GM23338 (cell line): ENCODE measurements around the gene CDH23. TPM values are rescaled to one million over a fixed set of nuclear protein-coding genes. Genes with fewer than 3 reads are reported as not detected.
A peak's percentile ranks its signal among the peaks of the same experiment; 100 is the strongest.

Source experiments
- ATAC-seq: fragments of 200-7000 bp; cut with Tn5 transposase; 3 replicates; pipeline ENCODE4 v1.9.1; 2020
- DNase-seq: peaks from one replicate; pipeline ENCODE4 v3.0.0-alpha.2; 2015; ENCODE audit warnings: low spot score
- H2AFZ ChIP-seq: fragments of 200-600 bp; sonication (generic); 2 replicates; pipeline ENCODE4 v1.8.0; 2016; ENCODE audit warnings: antibody characterized with exemption, mild to moderate bottlenecking, moderate library complexity
- H3F3A ChIP-seq: fragments of 200-600 bp; sonication (generic); replicated peaks from 2 replicates; pipeline ENCODE4 v1.8.0; 2017; ENCODE audit warnings: antibody characterized with exemption, mixed run types, low read depth
- H3K27ac ChIP-seq: fragments of 200-600 bp; sonication (generic); 2 replicates; pipeline ENCODE4 v1.6.1; 2016; ENCODE audit warnings: low read depth
- H3K27me3 ChIP-seq: fragments of 200-600 bp; sonication (generic); 2 replicates; pipeline ENCODE4 v1.8.0; 2016; ENCODE audit warnings: mild to moderate bottlenecking, mixed run types, moderate library complexity; ENCODE audit not compliant: insufficient read depth
- H3K36me3 ChIP-seq: fragments of 200-600 bp; sonication (generic); 2 replicates; pipeline ENCODE4 v1.8.0; 2016; ENCODE audit warnings: mild to moderate bottlenecking; ENCODE audit not compliant: insufficient read depth
- H3K4me1 ChIP-seq: fragments of 200-600 bp; sonication (generic); 2 replicates; pipeline ENCODE4 v1.8.0; 2016; ENCODE audit warnings: mild to moderate bottlenecking, moderate library complexity; ENCODE audit not compliant: insufficient read depth
- H3K4me2 ChIP-seq: fragments of 200-600 bp; sonication (generic); 2 replicates; pipeline ENCODE4 v1.7.1; 2017; ENCODE audit warnings: mixed run types
- H3K4me3 ChIP-seq: fragments of 200-600 bp; sonication (generic); 2 replicates; pipeline ENCODE4 v1.6.1; 2016; ENCODE audit warnings: mixed run types
- H3K79me2 ChIP-seq: fragments of 200-600 bp; sonication (generic); replicated peaks from 2 replicates; pipeline ENCODE4 v1.8.0; 2017; ENCODE audit warnings: mild to moderate bottlenecking; ENCODE audit not compliant: insufficient read depth
- H3K9me2 ChIP-seq: fragments of 200-600 bp; sonication (generic); 2 replicates; pipeline ENCODE4 v1.8.0; 2017; ENCODE audit not compliant: insufficient read depth
- H4K20me1 ChIP-seq: fragments of 200-600 bp; sonication (generic); replicated peaks from 2 replicates; pipeline ENCODE4 v1.8.0; 2017; ENCODE audit warnings: mild to moderate bottlenecking; ENCODE audit not compliant: insufficient read depth
- H3K27ac Mint-ChIP-seq: 2 replicates; pipeline ENCODE4 v1.8.0; 2020; ENCODE audit warnings: inconsistent platforms, mild to moderate bottlenecking, moderate library complexity, mixed read lengths
- H3K27me3 Mint-ChIP-seq: 3 replicates; pipeline ENCODE4 v1.8.0; 2022; ENCODE audit warnings: low read depth, mild to moderate bottlenecking, moderate library complexity, mixed read lengths, inconsistent platforms; ENCODE audit not compliant: insufficient read depth, poor library complexity
- H3K36me3 Mint-ChIP-seq: 3 replicates; pipeline ENCODE4 v1.8.0; 2021; ENCODE audit warnings: low read depth, mild to moderate bottlenecking, inconsistent platforms, moderate library complexity, mixed read lengths
- H3K4me1 Mint-ChIP-seq: 3 replicates; pipeline ENCODE4 v1.8.0; 2020; ENCODE audit warnings: mild to moderate bottlenecking, inconsistent platforms, mixed read lengths
- H3K4me3 Mint-ChIP-seq: 3 replicates; pipeline ENCODE4 v1.8.0; 2021; ENCODE audit warnings: moderate library complexity, mild to moderate bottlenecking, inconsistent platforms, mixed read lengths
- H3K9me3 Mint-ChIP-seq: 3 replicates; pipeline ENCODE4 v1.8.0; 2020; ENCODE audit warnings: moderate library complexity, mild to moderate bottlenecking, inconsistent platforms, mixed read lengths
- CREB1 ChIP-seq: fragments of 250-450 bp; sonication (Bioruptor Pico); IDR thresholded peaks from 2 replicates; pipeline ENCODE4 v1.5.0; 2020; ENCODE audit warnings: low read depth, mild to moderate bottlenecking, moderate library complexity
- EZH2 ChIP-seq: fragments of 200-600 bp; sonication (generic); IDR thresholded peaks from one replicate; pipeline ENCODE4 v1.8.0; 2017; ENCODE audit warnings: antibody characterized with exemption, mild to moderate bottlenecking, low read depth; ENCODE audit not compliant: unreplicated experiment
- EZH2phosphoT487 ChIP-seq: fragments of 200-600 bp; sonication (generic); IDR thresholded peaks from one replicate; pipeline ENCODE4 v1.8.1; 2018; ENCODE audit warnings: antibody characterized with exemption; ENCODE audit not compliant: unreplicated experiment
- JUNB ChIP-seq: IDR thresholded peaks from one replicate; pipeline ENCODE4 v1.6.1; 2016; ENCODE audit warnings: antibody characterized with exemption; ENCODE audit not compliant: unreplicated experiment
- NANOG ChIP-seq: IDR thresholded peaks from 2 replicates; pipeline ENCODE4 v1.6.1; 2016; ENCODE audit warnings: antibody characterized with exemption, borderline replicate concordance
- STAT1 ChIP-seq: IDR thresholded peaks from one replicate; pipeline ENCODE4 v1.6.1; 2016; ENCODE audit warnings: antibody characterized with exemption; ENCODE audit not compliant: unreplicated experiment
- polyA plus RNA-seq: library from polyadenylated mRNA; unstranded; fragments of >200 nt; fragmentation: Nextera tagmentation; extraction: Ambion mirVana; gene quantifications from 2 replicates; pipeline ENCODE4 v1.2.1, GENCODE V29; 2016
- total RNA-seq: library from RNA; depleted of rRNA; stranded (reverse); fragments of >200 nt; shearing (Covaris generic); gene quantifications from 2 replicates; pipeline ENCODE4 v1.2.3, GENCODE V29; 2014
- TF ChIP-seq, protein P1 (sequence below): IDR thresholded peaks from one replicate; pipeline ENCODE4 v1.6.1; 2018; ENCODE audit warnings: antibody characterized with exemption; ENCODE audit not compliant: unreplicated experiment
- TF ChIP-seq, protein P2 (sequence below), 2 experiments: fragments of 200-600 bp in 1 of 2; sonication (generic) in 1 of 2; conservative IDR thresholded peaks; 2 replicates each; pipeline versions ENCODE4 v1.5.1 to v1.6.1; 2016 to 2017; ENCODE audit warnings: antibody characterized with exemption in 2 of 2, low read depth in 2 of 2, mild to moderate bottlenecking in 2 of 2, moderate library complexity in 1 of 2

Gene CDH23
- total and polyA plus RNA-seq, 2 experiments from 2014 or later, result 0.95 to 4.3 TPM

DNA sequence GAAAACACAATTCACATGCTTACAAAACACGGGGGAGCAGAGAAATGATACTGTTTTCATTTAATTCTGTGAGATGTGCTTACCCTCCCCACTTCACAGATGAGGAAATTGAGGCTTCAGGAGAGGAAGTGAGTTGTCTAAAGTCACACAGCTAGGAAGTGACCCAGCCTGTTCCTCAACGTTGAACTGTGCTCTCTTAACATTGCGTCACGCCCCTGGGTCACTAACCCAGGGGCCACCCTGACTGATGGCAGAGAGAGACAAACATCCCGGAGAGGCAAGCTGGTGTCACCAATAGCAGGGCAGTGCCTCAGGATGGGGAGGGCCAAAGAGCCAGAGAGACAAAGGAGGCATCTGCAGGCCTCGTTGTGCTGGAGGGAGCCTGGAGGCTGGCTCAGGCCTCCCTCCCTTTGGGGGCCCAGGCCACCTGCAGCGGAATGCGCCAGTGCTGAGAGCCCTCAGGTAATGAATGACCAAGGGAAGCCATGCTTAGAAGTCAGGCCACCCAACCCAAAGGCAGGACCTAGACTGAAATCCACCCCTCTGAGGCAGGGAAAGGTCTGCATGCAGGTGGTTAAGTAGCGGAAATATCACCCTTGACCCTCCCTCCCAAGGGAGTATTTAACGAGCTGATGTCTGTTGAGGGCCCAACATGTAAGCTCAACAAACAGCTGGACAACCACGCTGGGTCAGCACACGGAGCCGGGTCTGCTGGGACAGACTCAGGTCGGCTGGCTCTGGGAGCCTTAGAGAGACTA lies 241.5 kb downstream of the CDH23 start:
- Histone ChIP-seq H3K36me3 (no peaks in the 10 kb centered on the region), H3K79me2 (no peaks in the 10 kb centered on the region), H3K9me2 (no peaks in the 10 kb centered on the region), H2AFZ (no peak overlapping the region; the same call in 1 of the 2 replicates), H3K4me2 (0 out of 2 replicates have a peak overlapping the region, but pooled peaks have one; percentile 38), H3F3A (no peaks in the 10 kb centered on the region), H3K4me3 (no peak overlapping the region), H3K27me3 (peaks cover 22% of the 10 kb centered on the region; the same call in 1 of the 2 replicates), H3K27ac (no peak overlapping the region), H3K4me1 (peaks cover 54% of the 10 kb centered on the region), H4K20me1 (no peaks in the 10 kb centered on the region)
- TF ChIP-seq EZH2, result no peak
- no peak for TF ChIP-seq EZH2phosphoT487
- TF ChIP-seq, protein P1, sequence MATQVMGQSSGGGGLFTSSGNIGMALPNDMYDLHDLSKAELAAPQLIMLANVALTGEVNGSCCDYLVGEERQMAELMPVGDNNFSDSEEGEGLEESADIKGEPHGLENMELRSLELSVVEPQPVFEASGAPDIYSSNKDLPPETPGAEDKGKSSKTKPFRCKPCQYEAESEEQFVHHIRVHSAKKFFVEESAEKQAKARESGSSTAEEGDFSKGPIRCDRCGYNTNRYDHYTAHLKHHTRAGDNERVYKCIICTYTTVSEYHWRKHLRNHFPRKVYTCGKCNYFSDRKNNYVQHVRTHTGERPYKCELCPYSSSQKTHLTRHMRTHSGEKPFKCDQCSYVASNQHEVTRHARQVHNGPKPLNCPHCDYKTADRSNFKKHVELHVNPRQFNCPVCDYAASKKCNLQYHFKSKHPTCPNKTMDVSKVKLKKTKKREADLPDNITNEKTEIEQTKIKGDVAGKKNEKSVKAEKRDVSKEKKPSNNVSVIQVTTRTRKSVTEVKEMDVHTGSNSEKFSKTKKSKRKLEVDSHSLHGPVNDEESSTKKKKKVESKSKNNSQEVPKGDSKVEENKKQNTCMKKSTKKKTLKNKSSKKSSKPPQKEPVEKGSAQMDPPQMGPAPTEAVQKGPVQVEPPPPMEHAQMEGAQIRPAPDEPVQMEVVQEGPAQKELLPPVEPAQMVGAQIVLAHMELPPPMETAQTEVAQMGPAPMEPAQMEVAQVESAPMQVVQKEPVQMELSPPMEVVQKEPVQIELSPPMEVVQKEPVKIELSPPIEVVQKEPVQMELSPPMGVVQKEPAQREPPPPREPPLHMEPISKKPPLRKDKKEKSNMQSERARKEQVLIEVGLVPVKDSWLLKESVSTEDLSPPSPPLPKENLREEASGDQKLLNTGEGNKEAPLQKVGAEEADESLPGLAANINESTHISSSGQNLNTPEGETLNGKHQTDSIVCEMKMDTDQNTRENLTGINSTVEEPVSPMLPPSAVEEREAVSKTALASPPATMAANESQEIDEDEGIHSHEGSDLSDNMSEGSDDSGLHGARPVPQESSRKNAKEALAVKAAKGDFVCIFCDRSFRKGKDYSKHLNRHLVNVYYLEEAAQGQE, result no peak
- TF ChIP-seq STAT1, result no peak
- no peak for TF ChIP-seq JUNB
- TF ChIP-seq CREB1 (CRISPR knock-in tag), result no peak
- TF ChIP-seq, protein P2, sequence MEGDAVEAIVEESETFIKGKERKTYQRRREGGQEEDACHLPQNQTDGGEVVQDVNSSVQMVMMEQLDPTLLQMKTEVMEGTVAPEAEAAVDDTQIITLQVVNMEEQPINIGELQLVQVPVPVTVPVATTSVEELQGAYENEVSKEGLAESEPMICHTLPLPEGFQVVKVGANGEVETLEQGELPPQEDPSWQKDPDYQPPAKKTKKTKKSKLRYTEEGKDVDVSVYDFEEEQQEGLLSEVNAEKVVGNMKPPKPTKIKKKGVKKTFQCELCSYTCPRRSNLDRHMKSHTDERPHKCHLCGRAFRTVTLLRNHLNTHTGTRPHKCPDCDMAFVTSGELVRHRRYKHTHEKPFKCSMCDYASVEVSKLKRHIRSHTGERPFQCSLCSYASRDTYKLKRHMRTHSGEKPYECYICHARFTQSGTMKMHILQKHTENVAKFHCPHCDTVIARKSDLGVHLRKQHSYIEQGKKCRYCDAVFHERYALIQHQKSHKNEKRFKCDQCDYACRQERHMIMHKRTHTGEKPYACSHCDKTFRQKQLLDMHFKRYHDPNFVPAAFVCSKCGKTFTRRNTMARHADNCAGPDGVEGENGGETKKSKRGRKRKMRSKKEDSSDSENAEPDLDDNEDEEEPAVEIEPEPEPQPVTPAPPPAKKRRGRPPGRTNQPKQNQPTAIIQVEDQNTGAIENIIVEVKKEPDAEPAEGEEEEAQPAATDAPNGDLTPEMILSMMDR (conservative IDR thresholded peaks at IDR 0.05; ENCODE audit: low read depth in 2 of 2), result no peak
- no peak for TF ChIP-seq NANOG
- peaks cover 59% of the 10 kb centered on the region for H3K4me1 Mint-ChIP-seq
- no peak overlapping the region; the same call in 2 of the 3 replicates for H3K4me3 Mint-ChIP-seq
- H3K9me3 Mint-ChIP-seq, result no peaks in the 10 kb centered on the region; the same call in 2 of the 3 replicates
- peak; percentile 49 for DNase-seq
- H3K36me3 Mint-ChIP-seq, result no peaks in the 10 kb centered on the region
- no peak overlapping the region for H3K27ac Mint-ChIP-seq
- ATAC-seq, result peak; percentile 24
- peaks cover 18% of the 10 kb centered on the region for H3K27me3 Mint-ChIP-seq
